GM23338 (cell line): ENCODE results near the gene NFIB. TPM values are rescaled to one million over a fixed set of nuclear protein-coding genes. Genes with fewer than 3 reads are reported as not detected.

Experiments used
- ATAC-seq: fragments of 200-7000 bp; cut with Tn5 transposase; 3 replicates; pipeline ENCODE4 v1.9.1; 2020
- DNase-seq: peaks from one replicate; pipeline ENCODE4 v3.0.0-alpha.2; 2015; ENCODE audit warnings: low spot score
- H2AFZ ChIP-seq: fragments of 200-600 bp; sonication (generic); 2 replicates; pipeline ENCODE4 v1.8.0; 2016; ENCODE audit warnings: antibody characterized with exemption, mild to moderate bottlenecking, moderate library complexity
- H3F3A ChIP-seq: fragments of 200-600 bp; sonication (generic); replicated peaks from 2 replicates; pipeline ENCODE4 v1.8.0; 2017; ENCODE audit warnings: antibody characterized with exemption, mixed run types, low read depth
- H3K27ac ChIP-seq: fragments of 200-600 bp; sonication (generic); 2 replicates; pipeline ENCODE4 v1.6.1; 2016; ENCODE audit warnings: low read depth
- H3K27me3 ChIP-seq: fragments of 200-600 bp; sonication (generic); 2 replicates; pipeline ENCODE4 v1.8.0; 2016; ENCODE audit warnings: mild to moderate bottlenecking, mixed run types, moderate library complexity; ENCODE audit not compliant: insufficient read depth
- H3K36me3 ChIP-seq: fragments of 200-600 bp; sonication (generic); 2 replicates; pipeline ENCODE4 v1.8.0; 2016; ENCODE audit warnings: mild to moderate bottlenecking; ENCODE audit not compliant: insufficient read depth
- H3K4me1 ChIP-seq: fragments of 200-600 bp; sonication (generic); 2 replicates; pipeline ENCODE4 v1.8.0; 2016; ENCODE audit warnings: mild to moderate bottlenecking, moderate library complexity; ENCODE audit not compliant: insufficient read depth
- H3K4me2 ChIP-seq: fragments of 200-600 bp; sonication (generic); 2 replicates; pipeline ENCODE4 v1.7.1; 2017; ENCODE audit warnings: mixed run types
- H3K4me3 ChIP-seq: fragments of 200-600 bp; sonication (generic); 2 replicates; pipeline ENCODE4 v1.6.1; 2016; ENCODE audit warnings: mixed run types
- H3K79me2 ChIP-seq: fragments of 200-600 bp; sonication (generic); replicated peaks from 2 replicates; pipeline ENCODE4 v1.8.0; 2017; ENCODE audit warnings: mild to moderate bottlenecking; ENCODE audit not compliant: insufficient read depth
- H3K9me2 ChIP-seq: fragments of 200-600 bp; sonication (generic); 2 replicates; pipeline ENCODE4 v1.8.0; 2017; ENCODE audit not compliant: insufficient read depth
- H4K20me1 ChIP-seq: fragments of 200-600 bp; sonication (generic); replicated peaks from 2 replicates; pipeline ENCODE4 v1.8.0; 2017; ENCODE audit warnings: mild to moderate bottlenecking; ENCODE audit not compliant: insufficient read depth
- H3K27ac Mint-ChIP-seq: 2 replicates; pipeline ENCODE4 v1.8.0; 2020; ENCODE audit warnings: inconsistent platforms, mild to moderate bottlenecking, moderate library complexity, mixed read lengths
- H3K27me3 Mint-ChIP-seq: 3 replicates; pipeline ENCODE4 v1.8.0; 2022; ENCODE audit warnings: low read depth, mild to moderate bottlenecking, moderate library complexity, mixed read lengths, inconsistent platforms; ENCODE audit not compliant: insufficient read depth, poor library complexity
- H3K36me3 Mint-ChIP-seq: 3 replicates; pipeline ENCODE4 v1.8.0; 2021; ENCODE audit warnings: low read depth, mild to moderate bottlenecking, inconsistent platforms, moderate library complexity, mixed read lengths
- H3K4me1 Mint-ChIP-seq: 3 replicates; pipeline ENCODE4 v1.8.0; 2020; ENCODE audit warnings: mild to moderate bottlenecking, inconsistent platforms, mixed read lengths
- H3K4me3 Mint-ChIP-seq: 3 replicates; pipeline ENCODE4 v1.8.0; 2021; ENCODE audit warnings: moderate library complexity, mild to moderate bottlenecking, inconsistent platforms, mixed read lengths
- H3K9me3 Mint-ChIP-seq: 3 replicates; pipeline ENCODE4 v1.8.0; 2020; ENCODE audit warnings: moderate library complexity, mild to moderate bottlenecking, inconsistent platforms, mixed read lengths
- EZH2 ChIP-seq: fragments of 200-600 bp; sonication (generic); IDR thresholded peaks from one replicate; pipeline ENCODE4 v1.8.0; 2017; ENCODE audit warnings: antibody characterized with exemption, mild to moderate bottlenecking, low read depth; ENCODE audit not compliant: unreplicated experiment
- NANOG ChIP-seq: IDR thresholded peaks from 2 replicates; pipeline ENCODE4 v1.6.1; 2016; ENCODE audit warnings: antibody characterized with exemption, borderline replicate concordance
- POLR2AphosphoS5 ChIP-seq: IDR thresholded peaks from 2 replicates; pipeline ENCODE4 v1.6.1; 2016; ENCODE audit warnings: antibody characterized with exemption, low read depth
- REST ChIP-seq: IDR thresholded peaks from one replicate; pipeline ENCODE4 v1.6.1; 2018; ENCODE audit warnings: antibody characterized with exemption; ENCODE audit not compliant: unreplicated experiment
- ZNF114 ChIP-seq: fragments of 250-450 bp; sonication (Bioruptor Pico); IDR thresholded peaks from 2 replicates; pipeline ENCODE4 v1.5.0; 2020; ENCODE audit warnings: mild to moderate bottlenecking, moderate library complexity
- ZNF331 ChIP-seq: fragments of 250-450 bp; sonication (Bioruptor Pico); IDR thresholded peaks from 2 replicates; pipeline ENCODE4 v1.5.0; 2020; ENCODE audit warnings: low read depth, mild to moderate bottlenecking, moderate library complexity
- polyA plus RNA-seq: library from polyadenylated mRNA; unstranded; fragments of >200 nt; fragmentation: Nextera tagmentation; extraction: Ambion mirVana; gene quantifications from 2 replicates; pipeline ENCODE4 v1.2.1, GENCODE V29; 2016
- total RNA-seq: library from RNA; depleted of rRNA; stranded (reverse); fragments of >200 nt; shearing (Covaris generic); gene quantifications from 2 replicates; pipeline ENCODE4 v1.2.3, GENCODE V29; 2014

The NFIB gene
- total and polyA plus RNA-seq, 2 experiments from 2014 or later = 3.9 to 4.7 TPM

DNA sequence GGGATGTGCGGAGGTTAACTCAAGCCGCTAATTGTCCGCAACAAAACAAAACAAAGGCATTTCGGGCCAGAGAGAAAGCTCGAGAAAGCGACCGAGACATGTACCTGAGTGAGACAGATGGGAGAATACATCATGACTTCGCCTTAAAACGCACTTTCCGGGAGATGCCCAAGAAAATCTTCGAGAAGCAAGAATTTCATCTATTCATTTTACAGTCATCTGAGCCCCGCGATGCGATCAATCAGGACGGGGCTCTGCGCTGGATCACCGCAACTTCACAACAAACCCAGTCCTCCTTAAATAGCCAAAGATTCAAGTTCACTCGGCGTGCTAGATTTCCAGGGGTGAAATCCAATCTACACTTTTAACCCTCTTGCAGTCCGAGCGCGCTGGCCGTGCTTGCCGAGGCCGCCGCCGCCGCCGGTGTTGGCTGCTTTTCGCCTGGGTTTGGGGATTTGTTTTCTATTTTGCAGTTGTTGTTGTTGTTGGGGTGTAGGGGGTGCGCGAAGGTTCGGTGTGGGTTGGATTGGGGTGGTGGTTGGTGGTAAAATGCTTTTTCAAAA, 482 bp downstream of the NFIB start:
- Histone ChIP-seq H3K4me3 (peak overlapping the region; percentile 81), H3K27ac (peak overlapping the region; percentile 53; the same call in 1 of the 2 replicates), H3K27me3 (peaks cover 46% of the 10 kb centered on the region), H3K4me1 (peaks cover 37% of the 10 kb centered on the region), H3F3A (peaks cover 10% of the 10 kb centered on the region; the same call in 1 of the 2 replicates), H4K20me1 (no peaks in the 10 kb centered on the region), H3K36me3 (no peaks in the 10 kb centered on the region), H3K9me2 (no peaks in the 10 kb centered on the region), H3K79me2 (peaks cover 33% of the 10 kb centered on the region), H3K4me2 (peak overlapping the region; percentile 79), H2AFZ (0 out of 2 replicates have a peak overlapping the region, but pooled peaks have one; percentile 66)
- DNase-seq (peak; percentile 80), ATAC-seq (peak; percentile 1; the same call in 2 of the 3 replicates)
- Mint-ChIP-seq H3K27ac (peak overlapping the region; percentile 72), H3K4me3 (peak overlapping the region; percentile 89), H3K9me3 (peaks cover 4% of the 10 kb centered on the region; the same call in 1 of the 3 replicates), H3K36me3 (peaks cover 2% of the 10 kb centered on the region; the same call in 1 of the 3 replicates), H3K4me1 (peaks cover 48% of the 10 kb centered on the region), H3K27me3 (peaks cover 43% of the 10 kb centered on the region)
- TF ChIP-seq EZH2 (peak; percentile 76), REST (no peak), ZNF331 (CRISPR knock-in tag) (no peak)

DNA sequence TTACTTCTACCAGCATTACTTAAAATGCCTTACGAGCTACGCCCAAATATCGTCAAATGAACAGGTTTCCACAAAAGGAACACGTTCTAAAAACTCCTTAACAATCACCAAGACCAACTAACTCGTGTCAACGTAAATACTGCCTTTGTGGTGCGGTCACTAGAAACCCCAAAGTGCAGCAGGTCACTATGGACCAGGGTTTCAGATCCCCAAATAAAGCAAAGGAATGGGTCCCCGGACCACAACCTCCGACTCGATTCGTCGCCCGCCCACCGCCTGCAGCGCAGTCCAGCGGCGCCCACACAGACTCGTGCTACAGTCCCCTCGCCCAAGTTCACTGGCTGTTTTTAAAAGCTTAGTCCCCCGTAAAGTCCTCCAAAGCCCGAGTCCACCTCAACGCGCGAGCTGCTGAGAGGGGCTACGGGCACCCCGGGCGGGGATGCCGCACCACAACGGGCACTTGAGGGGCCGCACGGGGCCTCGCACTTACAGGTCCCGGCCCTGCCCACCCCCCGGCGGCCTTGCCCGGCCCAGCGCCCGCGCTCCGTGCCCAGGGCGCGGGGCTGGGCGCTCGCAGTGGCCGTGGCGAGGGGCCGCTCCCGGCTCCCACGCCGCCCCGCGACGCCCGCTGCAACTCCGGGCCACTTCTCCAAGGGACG, 1.1 kb downstream of the NFIB start:
- peaks cover 46% of the 10 kb centered on the region for H3K4me1 Mint-ChIP-seq
- peaks cover 2% of the 10 kb centered on the region; the same call in 1 of the 3 replicates for H3K36me3 Mint-ChIP-seq
- H3K4me3 ChIP-seq = peak overlapping the region; percentile 81
- peaks cover 4% of the 10 kb centered on the region; the same call in 1 of the 3 replicates for H3K9me3 Mint-ChIP-seq
- H3K27ac ChIP-seq = no peak overlapping the region
- H4K20me1 ChIP-seq = no peaks in the 10 kb centered on the region
- no peaks in the 10 kb centered on the region for H3K9me2 ChIP-seq
- peaks cover 37% of the 10 kb centered on the region for H3K27me3 Mint-ChIP-seq
- H2AFZ ChIP-seq = peak overlapping the region; percentile 81
- TF ChIP-seq POLR2AphosphoS5 = no peak
- TF ChIP-seq NANOG = no peak
- TF ChIP-seq EZH2 = peak; percentile 62
- TF ChIP-seq ZNF114 (CRISPR knock-in tag) = no peak
- no peak overlapping the region for H3K27ac Mint-ChIP-seq
- peaks cover 39% of the 10 kb centered on the region for H3K27me3 ChIP-seq
- ATAC-seq = peak; percentile 5
- peak; percentile 61 for DNase-seq
- H3K4me2 ChIP-seq = peak overlapping the region; percentile 79
- H3K4me1 ChIP-seq = peaks cover 31% of the 10 kb centered on the region
- H3K36me3 ChIP-seq = no peaks in the 10 kb centered on the region
- peaks cover 10% of the 10 kb centered on the region; the same call in 1 of the 2 replicates for H3F3A ChIP-seq
- H3K4me3 Mint-ChIP-seq = peak overlapping the region; percentile 89
- H3K79me2 ChIP-seq = peaks cover 33% of the 10 kb centered on the region
